Hematopoietic multipotent progenitor cell treated with erythropoietin and hydrocortisone succinate and interleukin-3 and kit ligand, for 15 days (in vitro differentiated cells): ENCODE results near the gene CSMD2.

ENCODE experiments used
- DNase-seq: peaks from one replicate; pipeline ENCODE4 v3.0.0-alpha.2; 2015; ENCODE audit warnings: low spot score

CSMD2 gene

DNA sequence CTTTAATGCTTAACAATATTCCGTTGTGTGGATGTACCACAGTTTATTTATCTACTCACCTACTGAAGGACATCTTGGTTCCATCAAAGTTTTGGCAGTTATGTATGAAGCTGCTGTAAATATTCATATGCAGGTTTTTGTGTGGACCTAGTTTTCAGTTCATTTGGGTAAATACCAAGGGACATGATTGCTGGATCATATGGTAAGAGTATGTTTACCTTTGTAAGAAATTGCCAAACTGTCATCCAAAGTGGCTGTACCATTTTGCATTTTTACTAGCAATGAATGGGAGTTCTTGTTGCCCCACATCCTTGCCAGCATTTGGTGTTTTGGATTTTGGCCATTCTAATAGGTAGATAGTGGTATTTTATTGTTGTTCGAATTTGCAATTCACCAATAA, 682.6 kb downstream of the CSMD2 start:
- DNase-seq: no peak

DNA sequence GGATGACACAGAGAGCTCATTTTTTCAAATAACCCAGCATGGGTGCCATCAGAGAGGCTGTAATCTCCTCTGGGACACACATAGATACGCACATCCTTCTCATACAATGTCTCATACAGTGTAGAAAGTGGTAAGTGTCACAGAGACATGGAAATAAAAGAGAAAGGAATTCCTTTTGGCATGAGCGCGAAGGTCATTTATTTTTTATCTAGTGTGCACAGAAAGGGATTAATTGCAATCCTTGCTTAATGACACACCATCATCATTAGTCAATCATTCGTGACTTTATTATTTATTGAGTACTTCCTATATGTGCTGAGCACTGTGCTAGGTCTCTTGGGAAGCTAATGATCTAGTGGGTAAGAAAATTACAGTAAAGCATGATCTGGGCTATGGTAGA, 687.6 kb downstream of the CSMD2 start:
- no peak for DNase-seq

DNA sequence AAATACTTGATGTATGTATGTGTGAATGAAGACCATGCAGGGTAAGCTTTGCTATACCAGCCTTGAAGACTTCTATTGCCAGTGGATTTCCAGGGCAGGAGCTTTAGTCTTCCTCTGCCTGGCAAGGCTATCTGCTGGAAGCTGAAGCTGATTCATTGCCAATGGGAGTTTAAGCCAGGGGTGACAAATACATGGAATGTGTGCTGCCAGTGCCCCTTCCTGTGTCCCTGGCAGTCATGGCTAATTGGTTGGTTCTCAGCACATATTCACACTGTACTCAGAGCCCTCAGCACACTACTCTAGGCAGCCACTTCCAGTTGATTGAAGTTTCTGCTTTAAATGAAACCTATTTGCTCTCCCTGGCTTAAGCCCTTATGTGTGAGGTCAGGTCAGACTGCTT, 691.1 kb downstream of the CSMD2 start:
- no peak for DNase-seq

DNA sequence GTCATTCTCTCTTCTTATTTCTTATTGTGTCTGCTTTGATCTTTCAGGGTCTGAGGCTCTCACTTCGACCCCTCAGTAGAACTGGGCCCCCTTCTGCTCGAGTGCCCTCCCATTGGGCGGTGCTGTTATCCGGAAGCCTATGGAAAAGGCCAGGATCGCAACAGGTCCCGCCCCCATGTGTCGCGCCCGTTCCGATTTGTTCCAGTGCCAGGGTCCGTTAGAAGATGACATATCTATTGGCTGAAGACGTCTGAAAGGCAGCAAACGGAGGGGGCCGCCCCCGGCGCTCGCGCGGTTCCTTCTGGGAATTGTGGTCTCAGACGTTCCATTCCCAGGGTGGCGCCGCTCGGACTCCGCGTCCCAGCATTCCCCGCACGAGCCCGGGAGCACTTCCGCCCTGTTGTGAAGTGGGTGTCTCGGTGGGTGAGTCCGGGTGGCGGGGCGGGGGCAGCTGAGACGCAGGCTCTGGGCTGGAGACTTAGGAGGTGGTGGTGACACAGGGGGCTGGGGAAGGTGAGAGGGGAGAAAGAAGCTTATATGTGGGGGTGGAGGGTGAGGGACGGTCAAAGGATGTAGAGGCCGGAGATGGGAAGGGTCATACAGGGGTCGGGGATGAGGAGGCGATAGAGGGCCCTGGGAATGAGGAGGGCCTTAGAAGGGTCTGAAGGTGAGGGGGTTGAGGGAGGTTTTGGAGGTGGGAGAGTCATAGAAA, 692.6 kb downstream of the CSMD2 start, which contains the start of gene ZSCAN20:
TSS of gene ZSCAN20 (plus strand) at position 377 of the 712 bp plus-strand sequence. CDS start 6,644 bp downstream, outside the sequence.
- DNase-seq: peak; percentile 92

DNA sequence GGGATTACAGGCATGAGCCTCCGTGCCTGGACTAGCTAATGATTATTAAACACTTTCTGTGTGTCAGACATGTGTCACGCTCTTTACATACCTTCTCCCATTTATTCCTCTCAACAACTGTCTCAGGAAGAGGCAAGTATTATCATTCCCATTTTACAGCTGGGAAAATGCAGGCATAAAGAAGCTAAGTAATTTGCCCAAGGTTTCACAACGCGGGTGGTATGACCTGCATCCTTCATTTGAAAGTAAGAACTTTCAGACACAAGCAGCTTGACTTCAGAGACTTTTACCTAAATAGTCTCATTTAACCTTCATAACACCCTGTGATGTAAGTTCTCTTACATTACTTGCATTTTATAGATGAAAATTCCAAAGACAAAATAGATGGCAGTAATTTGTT, 693.6 kb downstream of the CSMD2 start:
- no peak for DNase-seq

DNA sequence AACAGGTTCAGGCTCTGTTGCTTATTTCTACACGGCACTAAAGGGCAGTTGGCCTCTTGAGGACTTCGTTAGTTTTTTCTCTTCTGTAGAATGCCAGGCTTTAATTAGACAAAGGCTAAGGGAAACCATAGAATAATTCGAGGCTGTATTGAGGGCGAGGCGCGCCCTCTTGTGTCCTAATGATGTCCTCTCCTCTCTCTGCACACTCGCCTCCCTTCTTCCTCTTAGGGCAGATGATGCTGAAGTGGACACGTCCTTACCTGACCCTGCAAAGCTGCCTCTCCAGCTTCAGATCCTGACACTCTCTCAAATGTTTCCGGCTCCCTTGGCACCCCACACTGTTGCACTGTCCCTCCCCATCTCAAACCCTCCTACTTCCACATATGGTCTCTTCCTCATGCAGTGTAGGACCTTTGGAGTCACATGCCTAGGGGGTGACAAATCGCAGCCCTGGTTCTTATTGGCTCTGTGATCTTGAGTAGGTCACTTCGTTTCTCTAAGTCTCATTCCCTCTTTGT, 694.5 kb downstream of the CSMD2 start:
- peak; percentile 52 for DNase-seq

DNA sequence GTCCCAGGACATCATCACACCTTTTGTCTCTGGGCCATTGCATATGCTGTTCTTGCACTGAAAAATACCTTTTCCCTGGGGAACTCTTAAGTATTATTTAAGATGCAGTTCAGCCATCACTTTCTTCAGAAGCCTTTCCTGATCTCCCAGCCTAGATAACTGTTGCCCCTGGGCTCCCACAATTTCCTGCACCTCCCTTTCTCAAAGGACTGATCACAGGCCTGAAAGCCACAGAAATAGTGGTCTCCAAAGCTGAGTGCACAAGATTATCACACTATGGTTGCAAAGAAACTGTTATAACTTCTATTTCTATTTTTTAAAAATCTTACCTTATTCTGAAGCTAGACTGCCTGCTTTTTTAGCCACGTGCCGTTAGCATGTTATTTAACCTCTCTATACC, 695.3 kb downstream of the CSMD2 start:
- DNase-seq: no peak

DNA sequence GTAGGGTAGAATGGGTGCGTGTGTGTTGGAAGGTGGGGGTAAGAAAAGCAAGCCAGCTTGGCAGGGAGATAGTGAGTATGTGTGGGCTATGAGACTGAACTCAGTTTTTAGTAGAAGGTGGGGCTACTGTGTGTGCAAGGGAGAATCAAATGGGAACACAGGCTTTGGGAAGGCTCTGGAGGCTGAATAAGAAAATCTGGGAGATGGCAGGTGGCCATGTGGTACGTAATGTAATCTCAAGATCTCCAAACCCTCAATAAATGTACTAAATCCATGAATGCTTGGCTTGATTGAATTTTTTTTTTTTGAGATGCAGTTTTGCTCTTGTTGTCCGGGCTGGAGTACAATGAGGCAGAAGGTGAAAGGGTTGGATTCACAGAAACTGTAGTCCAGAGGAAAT, 696.1 kb downstream of the CSMD2 start:
- DNase-seq: no peak

DNA sequence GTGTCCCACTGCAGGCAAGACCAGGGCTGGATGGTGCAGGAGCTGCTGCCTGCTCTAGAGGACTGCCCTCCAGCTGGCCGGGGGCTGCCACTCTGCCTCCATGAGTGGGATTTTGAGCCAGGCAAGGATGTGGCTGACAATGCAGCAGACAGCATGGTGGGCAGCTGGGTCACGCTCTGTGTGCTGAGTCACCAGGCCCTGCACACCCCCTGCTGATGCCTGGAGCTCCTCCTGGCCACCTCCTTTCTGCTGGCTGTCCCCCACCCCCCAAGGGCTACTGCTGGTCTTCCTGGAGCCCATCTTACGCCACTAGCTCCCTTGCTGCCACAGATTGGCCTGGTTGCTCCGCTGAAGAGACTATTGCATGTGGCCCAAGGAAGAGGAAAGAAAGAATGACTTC, 696.5 kb downstream of the CSMD2 start:
- DNase-seq: no peak

DNA sequence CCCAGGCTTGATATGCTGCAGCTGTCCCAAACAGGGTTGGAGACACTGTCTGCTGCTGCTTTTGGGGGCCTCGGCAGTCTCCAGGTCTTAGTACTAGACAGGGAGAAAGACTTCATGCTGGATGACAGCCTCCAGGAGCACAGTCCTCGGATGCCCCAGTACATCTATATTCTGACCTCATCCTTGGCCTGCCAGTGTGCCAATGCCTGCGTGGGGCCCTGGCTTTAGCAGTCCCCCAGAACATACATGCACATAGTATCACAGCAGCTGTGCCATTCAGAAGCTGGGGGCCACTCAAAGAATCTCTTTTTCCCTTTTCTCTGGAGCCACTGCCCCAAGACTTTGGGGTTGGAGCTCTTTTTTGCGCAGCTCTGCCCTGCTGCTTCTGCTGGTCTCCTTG, 697.0 kb downstream of the CSMD2 start:
- DNase-seq: no peak

DNA sequence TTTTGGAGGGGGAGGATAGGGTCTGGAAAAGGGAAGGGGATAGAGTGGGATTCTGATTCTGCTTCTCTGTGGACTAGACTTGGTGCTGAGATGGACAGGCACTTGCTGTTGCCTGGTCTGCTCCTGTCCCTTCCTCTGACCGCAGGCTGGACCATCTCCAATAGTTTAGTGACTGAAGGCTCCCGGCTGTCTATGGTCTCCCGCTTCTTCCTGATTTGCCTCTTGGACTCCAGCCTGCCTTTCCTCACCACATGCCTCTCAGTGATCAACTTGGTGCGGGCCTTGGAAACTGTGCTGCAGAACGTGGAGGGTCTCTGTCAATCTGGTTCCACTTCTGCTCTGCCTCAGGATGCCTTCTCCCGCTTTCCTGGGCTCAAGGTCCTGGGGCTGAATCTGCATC, 698.9 kb downstream of the CSMD2 start:
- no peak for DNase-seq

DNA sequence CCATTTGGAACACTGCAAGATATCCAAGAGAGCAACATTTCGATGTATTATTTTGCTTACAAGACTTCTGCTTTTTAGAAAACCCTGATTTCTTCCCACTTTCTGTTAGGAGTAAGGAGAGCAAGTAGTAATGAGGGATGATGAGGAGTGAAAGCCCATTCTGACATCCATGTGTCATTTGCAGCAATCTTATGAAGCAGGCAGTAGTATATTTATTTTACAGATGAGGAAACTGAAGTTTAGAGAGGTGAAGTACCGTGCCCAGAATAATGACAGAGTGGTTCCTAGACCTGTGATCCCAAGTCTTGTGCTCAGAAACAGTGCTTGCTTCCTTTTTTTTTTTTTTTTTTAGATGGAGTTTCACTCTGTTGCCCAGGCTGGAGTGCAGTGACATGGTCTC, 699.7 kb downstream of the CSMD2 start:
- DNase-seq: no peak

DNA sequence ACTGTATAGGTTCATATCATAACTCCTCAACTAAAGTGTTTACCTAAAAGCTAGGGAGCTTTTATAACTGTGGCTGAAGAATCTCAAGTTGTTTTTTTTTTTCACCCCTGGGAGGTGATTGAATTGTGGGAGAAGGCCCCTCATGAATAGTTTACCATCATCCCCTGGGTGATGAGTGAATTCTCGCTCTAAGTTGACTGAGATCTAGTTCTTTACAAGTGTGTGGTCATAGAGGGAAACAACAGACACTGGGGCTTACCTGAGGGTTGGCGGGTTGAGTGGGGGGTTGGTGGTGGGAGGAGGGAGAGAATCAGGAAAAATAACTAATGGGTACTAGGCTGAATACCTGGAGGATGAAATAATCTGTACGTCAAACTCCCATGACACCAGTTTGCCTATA, 700.5 kb downstream of the CSMD2 start:
- DNase-seq: no peak
